ENCODE results near the gene FAM240B.

FAM240B gene

DNA sequence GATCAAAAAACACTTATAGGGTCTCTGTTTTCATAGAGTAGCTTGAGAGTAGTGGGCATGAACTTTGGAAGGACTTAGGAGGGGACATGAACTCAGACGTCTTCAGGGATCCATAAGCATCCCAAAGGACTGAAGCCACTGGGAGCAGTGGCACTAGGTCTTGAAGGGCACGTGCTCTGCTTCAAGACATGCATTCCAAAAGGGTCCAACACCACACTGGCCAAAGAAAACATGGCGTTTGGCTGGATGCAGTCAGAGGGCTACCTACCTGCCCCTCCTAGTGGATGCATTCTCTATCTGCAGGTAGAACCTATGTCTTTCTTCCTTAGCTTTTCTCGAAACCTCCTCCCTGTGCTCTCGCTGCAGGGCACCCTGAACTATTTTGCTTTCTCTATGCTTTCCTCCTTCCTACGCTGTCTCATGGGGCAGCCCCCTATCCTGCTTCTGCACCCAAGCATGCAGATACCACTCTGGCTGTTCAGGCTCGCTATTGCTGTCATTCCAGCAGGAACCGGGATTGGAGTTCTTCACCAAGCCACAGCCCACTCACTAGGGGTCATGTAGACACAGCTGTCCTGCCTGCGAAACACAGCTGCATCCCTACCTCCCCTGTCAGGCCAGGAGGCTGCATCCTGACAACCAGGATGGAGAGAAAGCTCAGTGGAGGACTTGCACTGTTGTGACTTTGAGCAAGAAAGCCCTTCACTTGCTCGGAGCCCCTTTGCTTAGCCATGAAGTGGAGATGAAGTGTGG lies 11.9 kb downstream of the FAM240B start:
- H2BK5ac ChIP-seq (ENCODE audit: low read depth, low read length, poor library complexity, severe bottlenecking) = no peak overlapping the region
- H3K23ac ChIP-seq (ENCODE audit: low read length in 2 of 2) = no peak overlapping the region
- no peak overlapping the region for H2AK5ac ChIP-seq (ENCODE audit: low read length, severe bottlenecking)
- peaks cover 0 to 47% of the 10 kb centered on the region in 2 experiments for H3K27me3 ChIP-seq (ENCODE audit: control insufficient read depth in 1 of 2, insufficient read depth in 1 of 2, low read length in 2 of 2)
- H3K14ac ChIP-seq (ENCODE audit: low read length in 2 of 2) = peak overlapping the region in 1 of 2 experiments; percentile 13
- no peak overlapping the region for H3K9ac ChIP-seq (ENCODE audit: low read length)
- H3K79me1 ChIP-seq (replicated peaks; ENCODE audit: low read length, poor library complexity, severe bottlenecking) = no peaks in the 10 kb centered on the region
- no peak for DNase-seq
- no peak overlapping the region for H2BK15ac ChIP-seq (ENCODE audit: low read depth, poor library complexity, severe bottlenecking)
- H2BK12ac ChIP-seq (ENCODE audit: low read length in 2 of 2) = no peak overlapping the region
- H4K91ac ChIP-seq (ENCODE audit: low read length) = no peak overlapping the region
- H3K36me3 ChIP-seq (ENCODE audit: control insufficient read depth in 1 of 2, insufficient read depth in 2 of 2, low read depth in 1 of 2, low read length in 2 of 2) = no peaks in the 10 kb centered on the region
- no peak overlapping the region for H4K8ac ChIP-seq (ENCODE audit: low read length)
- no peak overlapping the region for H3K4ac ChIP-seq (ENCODE audit: low read depth in 1 of 2, low read length in 2 of 2)
- H2BK120ac ChIP-seq (ENCODE audit: low read depth, low read length) = no peak overlapping the region
- WGBS = 54% methylated on average over 9 of the region's 10 CpGs
- no peaks in the 10 kb centered on the region for H3K4me1 ChIP-seq (ENCODE audit: control insufficient read depth, insufficient read depth, low read depth, low read length)
- no peak overlapping the region for H3K4me3 ChIP-seq (ENCODE audit: insufficient read depth in 1 of 2, low read depth in 1 of 2, low read length in 2 of 2)
- no peak overlapping the region for H2AFZ ChIP-seq (ENCODE audit: low read depth, low read length)
- no peak overlapping the region for H3K18ac ChIP-seq (ENCODE audit: low read depth in 1 of 2, low read length in 2 of 2)
- no peak overlapping the region for H3K27ac ChIP-seq (ENCODE audit: low read length, poor library complexity, severe bottlenecking)
- H3K4me2 ChIP-seq (ENCODE audit: low read length, poor library complexity, severe bottlenecking) = no peak overlapping the region
- no peaks in the 10 kb centered on the region for H3K9me3 ChIP-seq (ENCODE audit: control insufficient read depth, low read length)

DNA sequence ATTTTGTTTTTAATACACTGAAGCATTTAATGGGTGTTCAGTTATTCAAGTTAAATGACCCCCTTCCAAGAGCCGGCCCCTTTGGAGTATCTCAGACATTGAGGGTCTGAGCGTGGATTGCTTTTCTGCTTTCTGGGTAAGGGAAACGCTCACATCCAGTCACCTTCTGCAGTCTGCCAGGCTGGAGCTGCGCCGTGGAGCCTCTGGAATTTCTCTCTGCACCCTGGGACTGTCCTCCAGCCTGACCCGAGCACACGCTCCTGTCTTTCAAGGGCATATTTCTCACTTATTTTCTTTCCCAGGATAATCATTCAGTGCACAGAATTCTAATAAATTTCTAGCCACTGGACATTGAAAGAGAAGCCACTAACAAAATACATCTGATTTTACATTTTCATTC lies 13.4 kb downstream of the FAM240B start:
- Histone ChIP-seq H3K4me2 (ENCODE audit: low read length, poor library complexity, severe bottlenecking) (no peak overlapping the region), H3K79me1 (replicated peaks; ENCODE audit: low read length, poor library complexity, severe bottlenecking) (no peaks in the 10 kb centered on the region), H3K4me1 (ENCODE audit: control insufficient read depth, insufficient read depth, low read depth, low read length) (peaks cover 2% of the 10 kb centered on the region), H2AK5ac (ENCODE audit: low read length, severe bottlenecking) (no peak overlapping the region), H3K9ac (ENCODE audit: low read length) (no peak overlapping the region), H3K4me3 (ENCODE audit: insufficient read depth in 1 of 2, low read depth in 1 of 2, low read length in 2 of 2) (no peak overlapping the region), H3K27ac (ENCODE audit: low read length, poor library complexity, severe bottlenecking) (no peak overlapping the region), H3K36me3 (ENCODE audit: control insufficient read depth in 1 of 2, insufficient read depth in 2 of 2, low read depth in 1 of 2, low read length in 2 of 2) (no peaks in the 10 kb centered on the region), H3K23ac (ENCODE audit: low read length in 2 of 2) (no peak overlapping the region), H3K9me3 (ENCODE audit: control insufficient read depth, low read length) (no peaks in the 10 kb centered on the region), H3K18ac (ENCODE audit: low read depth in 1 of 2, low read length in 2 of 2) (no peak overlapping the region), H2BK12ac (ENCODE audit: low read length in 2 of 2) (no peak overlapping the region), H3K4ac (ENCODE audit: low read depth in 1 of 2, low read length in 2 of 2) (no peak overlapping the region), H2AFZ (ENCODE audit: low read depth, low read length) (no peak overlapping the region), H2BK120ac (ENCODE audit: low read depth, low read length) (no peak overlapping the region), H3K14ac (ENCODE audit: low read length in 2 of 2) (no peak overlapping the region), H4K91ac (ENCODE audit: low read length) (no peak overlapping the region), H3K27me3 (ENCODE audit: control insufficient read depth in 1 of 2, insufficient read depth in 1 of 2, low read length in 2 of 2) (peaks cover 0 to 53% of the 10 kb centered on the region in 2 experiments), H4K8ac (ENCODE audit: low read length) (no peak overlapping the region), H2BK5ac (ENCODE audit: low read depth, low read length, poor library complexity, severe bottlenecking) (no peak overlapping the region), H2BK15ac (ENCODE audit: low read depth, poor library complexity, severe bottlenecking) (no peak overlapping the region)
- no peak for DNase-seq
- 84% methylated on average over 7 of the region's 7 CpGs for WGBS

DNA sequence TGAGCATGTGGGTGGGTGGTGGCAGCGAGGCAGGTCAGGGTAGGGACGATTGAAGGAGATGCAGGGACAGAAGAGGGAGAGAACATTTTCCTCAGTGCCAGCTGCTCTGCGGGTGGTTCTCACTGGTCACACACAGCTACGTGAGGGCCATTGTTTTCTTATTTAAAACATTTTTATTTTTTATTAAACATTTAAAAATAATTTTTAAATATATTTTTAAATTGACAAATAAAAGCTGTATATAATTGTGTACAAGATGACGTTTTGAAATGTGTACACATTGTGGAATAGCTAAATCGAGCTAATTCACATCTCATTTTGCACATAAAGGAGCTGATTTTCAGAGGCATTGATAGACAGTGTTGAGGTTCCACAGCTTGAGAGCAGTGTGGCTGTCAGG lies 14.0 kb downstream of the FAM240B start:
- Histone ChIP-seq H3K9ac (ENCODE audit: low read length) (no peak overlapping the region), H3K79me1 (replicated peaks; ENCODE audit: low read length, poor library complexity, severe bottlenecking) (no peaks in the 10 kb centered on the region), H2BK120ac (ENCODE audit: low read depth, low read length) (no peak overlapping the region), H3K4me1 (ENCODE audit: control insufficient read depth, insufficient read depth, low read depth, low read length) (peaks cover 2% of the 10 kb centered on the region), H4K91ac (ENCODE audit: low read length) (no peak overlapping the region), H2AK5ac (ENCODE audit: low read length, severe bottlenecking) (no peak overlapping the region), H4K8ac (ENCODE audit: low read length) (no peak overlapping the region), H2AFZ (ENCODE audit: low read depth, low read length) (no peak overlapping the region), H3K27ac (ENCODE audit: low read length, poor library complexity, severe bottlenecking) (no peak overlapping the region), H2BK15ac (ENCODE audit: low read depth, poor library complexity, severe bottlenecking) (no peak overlapping the region), H3K9me3 (ENCODE audit: control insufficient read depth, low read length) (no peaks in the 10 kb centered on the region), H3K23ac (ENCODE audit: low read length in 2 of 2) (no peak overlapping the region), H3K4me3 (ENCODE audit: insufficient read depth in 1 of 2, low read depth in 1 of 2, low read length in 2 of 2) (no peak overlapping the region), H3K14ac (ENCODE audit: low read length in 2 of 2) (no peak overlapping the region), H3K4me2 (ENCODE audit: low read length, poor library complexity, severe bottlenecking) (no peak overlapping the region), H2BK12ac (ENCODE audit: low read length in 2 of 2) (no peak overlapping the region), H3K36me3 (ENCODE audit: control insufficient read depth in 1 of 2, insufficient read depth in 2 of 2, low read depth in 1 of 2, low read length in 2 of 2) (no peaks in the 10 kb centered on the region), H3K4ac (ENCODE audit: low read depth in 1 of 2, low read length in 2 of 2) (no peak overlapping the region), H3K27me3 (ENCODE audit: control insufficient read depth in 1 of 2, insufficient read depth in 1 of 2, low read length in 2 of 2) (peaks cover 0 to 51% of the 10 kb centered on the region in 2 experiments), H2BK5ac (ENCODE audit: low read depth, low read length, poor library complexity, severe bottlenecking) (no peak overlapping the region), H3K18ac (ENCODE audit: low read depth in 1 of 2, low read length in 2 of 2) (no peak overlapping the region)
- 82% methylated on average over 4 of the region's 6 CpGs for WGBS
- no peak for DNase-seq

DNA sequence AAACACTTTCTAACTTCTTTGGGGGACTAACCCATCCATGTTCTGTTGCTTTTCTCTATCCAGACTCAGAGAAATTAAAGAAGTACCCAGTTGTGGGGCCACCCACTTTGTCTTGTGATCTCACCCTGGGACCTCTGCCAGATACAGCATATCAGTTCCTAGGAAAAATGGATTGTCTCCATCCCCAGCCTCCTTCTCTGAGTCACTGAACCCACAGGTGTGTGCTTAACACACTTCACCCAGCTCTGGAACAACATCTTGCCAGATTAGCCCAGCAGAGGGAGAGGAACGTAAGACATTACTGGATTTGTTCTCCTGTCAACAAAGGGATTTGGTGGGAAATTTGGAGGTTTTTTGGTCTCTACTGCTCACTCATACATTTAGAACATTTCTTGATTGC lies 19.2 kb downstream of the FAM240B start:
- peaks cover 0 to 21% of the 10 kb centered on the region in 2 experiments for H3K27me3 ChIP-seq (ENCODE audit: control insufficient read depth in 1 of 2, insufficient read depth in 1 of 2, low read length in 2 of 2)

More for the DNA sequence above, 19.2 kb downstream of the FAM240B start:
- Histone ChIP-seq H2BK12ac (ENCODE audit: low read length in 2 of 2) (no peak overlapping the region), H3K4ac (ENCODE audit: low read depth in 1 of 2, low read length in 2 of 2) (no peak overlapping the region), H3K4me2 (ENCODE audit: low read length, poor library complexity, severe bottlenecking) (no peak overlapping the region), H3K14ac (ENCODE audit: low read length in 2 of 2) (no peak overlapping the region), H2BK120ac (ENCODE audit: low read depth, low read length) (no peak overlapping the region), H2AK5ac (ENCODE audit: low read length, severe bottlenecking) (no peak overlapping the region), H3K9ac (ENCODE audit: low read length) (no peak overlapping the region), H3K4me1 (ENCODE audit: control insufficient read depth, insufficient read depth, low read depth, low read length) (peaks cover 3% of the 10 kb centered on the region), H3K36me3 (ENCODE audit: control insufficient read depth in 1 of 2, insufficient read depth in 2 of 2, low read depth in 1 of 2, low read length in 2 of 2) (no peaks in the 10 kb centered on the region), H2AFZ (ENCODE audit: low read depth, low read length) (no peak overlapping the region), H3K18ac (ENCODE audit: low read depth in 1 of 2, low read length in 2 of 2) (no peak overlapping the region), H3K4me3 (ENCODE audit: insufficient read depth in 1 of 2, low read depth in 1 of 2, low read length in 2 of 2) (no peak overlapping the region), H3K27ac (ENCODE audit: low read length, poor library complexity, severe bottlenecking) (no peak overlapping the region), H3K9me3 (ENCODE audit: control insufficient read depth, low read length) (no peaks in the 10 kb centered on the region), H4K8ac (ENCODE audit: low read length) (no peak overlapping the region), H2BK15ac (ENCODE audit: low read depth, poor library complexity, severe bottlenecking) (no peak overlapping the region), H3K79me1 (replicated peaks; ENCODE audit: low read length, poor library complexity, severe bottlenecking) (no peaks in the 10 kb centered on the region), H2BK5ac (ENCODE audit: low read depth, low read length, poor library complexity, severe bottlenecking) (no peak overlapping the region), H3K23ac (ENCODE audit: low read length in 2 of 2) (no peak overlapping the region), H4K91ac (ENCODE audit: low read length) (no peak overlapping the region)
- DNase-seq = no peak
- WGBS = 100% methylated on average over 1 of the region's 1 CpG

Data from mesenchymal stem cell (in vitro differentiated cells and primary cell).